HG03460 (cell line): Measurements from ENCODE around the gene DENND4C.
"Not testable (repeated sequence)": the region's sequence is repeated elsewhere in the genome, so short reads cannot be mapped to it uniquely, and the experiment has no call there.

ENCODE experiments used
- ATAC-seq: cut with Tn5 transposase; IDR thresholded peaks from one replicate; pipeline ENCODE4 v1.9.1; 2021; ENCODE audit not compliant: unreplicated experiment

Gene DENND4C

DNA sequence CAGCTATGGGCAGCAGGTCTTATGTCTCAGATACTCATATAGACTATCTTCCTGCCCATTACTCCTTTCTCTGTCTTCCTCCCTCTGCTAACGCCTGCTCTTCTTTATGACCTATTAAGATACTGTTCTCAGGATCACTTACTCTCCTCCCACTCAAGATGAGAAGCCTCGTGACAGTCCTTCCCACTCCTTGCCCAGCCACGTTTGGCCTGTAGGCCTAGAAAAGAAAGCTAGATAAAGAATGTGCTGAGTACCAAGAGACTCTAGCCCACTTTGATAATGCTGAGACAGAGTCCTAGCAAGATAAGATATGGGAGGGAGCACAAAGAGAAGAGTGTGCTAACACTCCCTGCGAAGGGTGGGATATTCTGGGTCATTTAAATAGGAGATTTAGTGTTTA is 6.8 kb upstream of the DENND4C start:
- no peak for ATAC-seq

GRCh38 chr9:19224563-19224962 is 5.9 kb upstream of the DENND4C start:
- no peak for ATAC-seq

GRCh38 chr9:19229595-19230354 is 718 bp upstream of the DENND4C start:
- peak; percentile 52 for ATAC-seq

- ATAC-seq: peak; percentile 12
Measured at GRCh38 chr9:19231126-19231903, 822 bp downstream of the DENND4C start.

DNA sequence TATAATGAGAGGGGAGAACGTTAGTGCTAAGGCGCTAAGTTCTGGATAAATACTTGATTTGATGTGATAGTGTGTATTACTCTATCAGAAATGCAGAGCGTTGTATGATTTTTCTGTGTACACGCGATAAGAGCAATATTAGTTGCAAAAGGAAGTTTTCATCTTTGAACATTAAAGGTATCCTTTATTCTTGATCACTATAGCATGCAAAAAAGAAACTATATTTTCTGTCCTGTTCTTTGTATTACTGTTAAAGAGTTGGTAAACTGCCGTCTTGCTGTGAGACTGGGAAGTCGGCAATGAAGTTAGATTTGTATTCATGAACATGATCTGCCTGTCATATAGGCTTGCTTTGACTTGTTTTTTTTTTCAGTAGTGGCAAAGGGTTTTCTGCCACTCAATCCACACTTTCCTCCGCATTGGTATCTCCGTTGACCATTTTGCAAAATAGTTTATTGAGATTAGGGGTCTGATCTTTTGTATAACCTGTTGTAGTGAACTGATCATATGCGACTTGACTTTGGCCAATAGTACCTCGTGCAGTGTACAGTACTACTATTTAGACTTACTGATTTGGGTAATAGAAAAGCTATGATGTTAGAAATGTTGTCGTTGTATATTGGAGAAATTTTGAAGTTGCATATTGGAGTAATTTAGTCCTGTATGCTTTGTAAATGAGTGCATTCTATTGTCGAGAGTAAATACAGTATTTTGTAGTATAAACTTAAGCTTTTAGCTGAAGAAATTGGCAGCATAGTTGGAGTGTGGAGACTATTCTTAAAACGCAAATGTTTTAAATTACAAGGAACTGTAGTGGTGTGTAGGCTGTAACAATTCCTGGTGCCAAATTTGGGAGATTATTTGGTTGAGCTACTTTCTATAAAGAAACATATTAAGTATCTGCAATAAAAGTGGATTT is 1.7 kb downstream of the DENND4C start:
- no peak for ATAC-seq

- no peak for ATAC-seq
Measured at GRCh38 chr9:19232823-19233194, 2.3 kb downstream of the DENND4C start.

DNA sequence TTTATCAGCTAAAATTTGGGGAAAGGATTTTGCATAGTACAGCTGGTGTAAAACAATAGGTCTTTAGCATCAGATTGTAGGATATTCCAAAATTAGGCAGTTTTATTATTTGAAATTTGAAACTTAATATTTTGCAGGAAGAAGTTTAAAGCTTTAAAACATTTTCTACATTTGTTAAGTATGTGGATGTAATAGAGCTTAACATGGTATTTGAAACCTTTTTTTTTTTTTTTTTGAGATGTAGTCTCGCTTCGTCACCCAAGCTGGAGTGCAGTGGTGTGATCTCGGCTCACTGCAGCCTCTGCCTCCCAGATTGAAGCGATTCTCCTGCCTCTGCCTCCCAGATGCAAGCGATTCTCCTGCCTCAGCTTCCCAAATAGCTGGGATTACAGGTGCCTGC is 2.9 kb downstream of the DENND4C start:
- ATAC-seq: no peak

GRCh38 chr9:19239955-19240354 is 9.5 kb downstream of the DENND4C start:
- no peak for ATAC-seq

GRCh38 chr9:19241728-19242127 is 11.2 kb downstream of the DENND4C start:
- no peak for ATAC-seq

DNA sequence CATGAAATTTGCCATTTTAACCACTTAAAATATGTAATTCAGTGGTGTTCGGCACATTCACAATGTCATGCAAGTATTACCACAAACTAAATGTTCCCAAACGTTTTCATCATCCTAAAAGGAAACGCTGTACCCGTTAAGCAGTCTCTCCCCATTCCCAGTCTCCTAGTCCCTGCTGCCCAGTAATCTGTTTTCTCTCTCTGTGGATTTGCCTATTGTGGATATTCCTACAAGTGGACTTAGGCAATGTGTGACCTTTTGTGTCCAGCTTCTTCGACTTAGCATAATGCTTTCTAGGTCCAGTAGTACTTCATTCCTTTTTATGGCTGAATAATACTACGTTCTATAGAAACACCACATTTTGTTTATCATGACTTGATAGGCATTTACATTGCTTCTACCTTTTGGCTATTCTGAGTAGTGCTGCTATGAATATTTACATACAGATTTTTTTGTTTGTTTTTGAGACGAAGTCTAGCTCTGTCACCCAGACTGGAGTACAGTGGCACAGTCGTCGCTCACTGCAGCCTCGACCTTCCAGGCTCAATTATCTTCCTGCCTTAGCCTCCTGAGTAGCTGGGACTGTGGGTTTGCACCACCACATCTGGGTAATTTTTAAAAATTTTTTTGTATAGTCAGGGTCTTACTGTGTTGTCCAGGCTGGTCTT is 13.0 kb downstream of the DENND4C start:
- no peak for ATAC-seq

DNA sequence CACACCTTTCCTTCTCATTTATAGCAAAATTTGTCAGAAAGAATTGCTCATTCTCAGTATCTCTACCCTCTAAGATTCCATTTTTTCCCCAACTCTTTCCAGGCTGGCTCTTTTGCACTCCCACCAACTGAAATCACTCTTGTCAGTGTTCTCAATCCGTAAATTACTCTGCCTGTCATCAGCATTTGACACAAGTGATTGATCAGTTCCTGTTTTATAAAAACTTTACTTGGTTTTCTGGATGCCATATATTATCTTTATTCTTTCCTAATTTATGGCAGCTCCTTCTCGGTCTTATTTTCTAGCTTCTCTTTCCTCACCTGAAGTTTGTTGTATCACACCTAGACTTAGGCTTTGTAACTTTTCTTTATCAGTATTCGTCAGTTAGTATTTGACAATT is 16.4 kb downstream of the DENND4C start:
- ATAC-seq: no peak

GRCh38 chr9:19247420-19247819 is 16.9 kb downstream of the DENND4C start:
- no peak for ATAC-seq

DNA sequence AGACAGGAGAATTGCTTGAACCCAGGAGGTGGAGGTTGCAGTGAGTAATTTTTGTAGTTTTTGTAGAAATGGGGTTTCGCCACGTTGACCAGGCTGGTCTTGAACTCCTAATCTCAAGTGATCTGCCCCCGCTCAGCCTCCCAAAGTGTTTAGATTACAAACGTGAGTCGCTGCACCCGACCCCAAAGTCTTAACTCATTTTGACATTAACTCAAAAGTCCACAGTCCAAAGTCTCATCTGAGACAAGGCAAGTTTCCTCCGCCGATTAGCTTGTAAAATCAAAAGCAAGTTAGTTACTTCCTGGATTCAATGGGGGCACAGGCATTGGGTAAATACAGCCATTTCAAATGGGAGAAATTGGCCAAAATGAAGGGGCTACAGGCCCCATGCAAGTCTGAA is 19.9 kb downstream of the DENND4C start:
- not testable (repeated sequence) for ATAC-seq

- not testable (repeated sequence) for ATAC-seq
Measured at GRCh38 chr9:19251203-19251602, 20.7 kb downstream of the DENND4C start.

GRCh38 chr9:19251622-19252021 is 21.1 kb downstream of the DENND4C start:
- not testable (repeated sequence) for ATAC-seq

GRCh38 chr9:19252174-19252884 is 21.8 kb downstream of the DENND4C start:
- ATAC-seq: no peak

DNA sequence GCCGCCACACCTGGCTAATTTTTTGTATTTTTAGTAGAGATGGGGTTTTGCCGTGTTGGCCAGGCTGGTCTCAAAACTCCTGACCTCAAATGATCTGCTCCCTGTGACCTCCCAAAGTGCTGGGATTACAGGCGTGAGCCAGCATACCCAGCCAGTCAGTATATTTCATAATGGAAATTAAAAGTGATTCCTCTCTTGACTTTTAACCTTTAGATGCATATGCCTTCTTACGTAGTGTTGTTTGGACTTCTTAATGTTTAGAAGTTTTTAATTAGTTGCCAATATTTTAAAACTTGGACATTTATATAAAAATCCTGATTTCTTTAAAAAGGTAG is 22.4 kb downstream of the DENND4C start:
- no peak for ATAC-seq

- ATAC-seq: no peak
Measured at GRCh38 chr9:19255112-19255511, 24.6 kb downstream of the DENND4C start.

GRCh38 chr9:19255821-19256220 is 25.3 kb downstream of the DENND4C start:
- no peak for ATAC-seq

DNA sequence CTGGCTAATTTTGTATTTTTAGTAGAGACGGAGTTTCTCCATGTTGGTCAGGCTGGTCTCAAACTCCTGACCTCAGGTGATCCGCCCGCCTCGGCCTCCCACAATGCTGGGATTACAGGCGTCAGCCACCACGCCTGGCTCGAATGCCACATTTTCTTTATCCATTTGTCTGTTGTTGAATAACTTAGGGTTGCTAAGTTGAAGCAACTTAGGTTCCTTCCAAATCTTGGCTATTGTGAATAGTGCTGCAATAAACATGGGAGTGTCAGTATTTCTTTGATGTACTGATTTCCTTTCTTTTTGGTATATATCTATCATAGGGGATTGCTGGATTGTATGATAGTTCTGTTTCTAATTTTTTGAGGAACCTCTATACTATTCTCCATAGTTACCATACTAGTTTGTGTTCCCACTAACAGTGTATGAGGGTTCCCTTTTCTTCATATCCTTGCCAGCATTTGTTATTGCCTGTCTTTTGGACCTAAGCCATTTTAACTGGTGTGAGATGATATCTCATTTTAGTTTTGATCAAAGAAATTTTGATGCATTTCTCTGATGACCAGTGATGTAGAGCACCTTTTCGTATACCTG is 29.3 kb downstream of the DENND4C start:
- ATAC-seq: not testable (repeated sequence)
